ENCODE measurements around the gene MARVELD3. TPM values are rescaled to one million over a fixed set of nuclear protein-coding genes. Genes with fewer than 3 reads are reported as not detected.

The MARVELD3 gene
- total and polyA plus RNA-seq, 9 of the 15 experiments (the other 6 are each of a cell fraction or from before 2014, with no cell fraction given) = 0.03 to 0.07 (median 0.07) TPM; not detected in 6

- ChIA-PET CTCF (ENCODE audit: low intra/inter-chr PET ratio) (no interaction called here), POLR2A (interaction anchor here (0.9 kb wide), 1 partner anchor 23 kb away, joined by 4 read pairs; no protein-coding TSS in a partner anchor)
- Histone ChIP-seq H4K20me1 (replicated peaks; ENCODE audit: control insufficient read depth, insufficient read depth, low read length) (no peaks in the 10 kb centered on the region), H3K36me3 (ENCODE audit: control insufficient read depth, insufficient read depth, low read length) (peaks cover 36% of the 10 kb centered on the region; the same call in 2 of the 3 replicates), H3K9ac (ENCODE audit: insufficient read depth in 1 of 2, low read depth in 2 of 2, low read length in 2 of 2) (no peak overlapping the region), H3K4me3 (no peak overlapping the region), H3K9me1 (ENCODE audit: control insufficient read depth, insufficient read depth, low read length) (no peaks in the 10 kb centered on the region), H3K27me3 (ENCODE audit: control insufficient read depth in 2 of 2, insufficient read depth in 2 of 2, low read length in 2 of 2) (no peaks in the 10 kb centered on the region), H3K4me2 (ENCODE audit: insufficient read depth, low read length) (no peak overlapping the region), H3K27ac (ENCODE audit: extremely low read depth, low read depth, low read length) (no peak overlapping the region), H3K9me3 (replicated peaks; ENCODE audit: control insufficient read depth, insufficient read depth, low read depth, low read length) (no peaks in the 10 kb centered on the region), H3K79me2 (ENCODE audit: control insufficient read depth, insufficient read depth, low read length) (no peaks in the 10 kb centered on the region), H3K4me1 (replicated peaks in 1 of 2; ENCODE audit: control insufficient read depth in 2 of 2, insufficient read depth in 2 of 2, low read length in 2 of 2) (no peaks in the 10 kb centered on the region), H2AFZ (ENCODE audit: low read depth, low read length) (no peak overlapping the region)
- DNase-seq (ENCODE audit: extremely low read depth in 1 of 4, low spot score in 3 of 4) (no peak), FAIRE-seq (no peak), ATAC-seq (no peak)
- WGBS (ENCODE audit: insufficient coverage, low coverage, missing lambda C conversion rate) = 71% methylated on average over 6 of the region's 6 CpGs
- intact Hi-C loops (cut with micrococcal nuclease) (no loop called here), in situ Hi-C loops (cut with MboI) (no loop called here)
- BruUV-seq (replicated peaks) = no TSS peak
- no peak for TF ChIP-seq KAT7 (CRISPR knock-in tag; IDR thresholded peaks at IDR 0.05; ENCODE audit: borderline replicate concordance)
- no peak for TF ChIP-seq RBM22 (IDR thresholded peaks at IDR 0.05; ENCODE audit: low read depth, low read length, poor library complexity, severe bottlenecking)
- no peak for TF ChIP-seq GABPB1 (CRISPR knock-in tag; IDR thresholded peaks at IDR 0.05)
- TF ChIP-seq HIVEP1 (CRISPR knock-in tag; IDR thresholded peaks at IDR 0.05) = no peak
- no peak for TF ChIP-seq SMARCB1 (IDR thresholded peaks at IDR 0.05; ENCODE audit: insufficient read length, low read depth)
- no peak for TF ChIP-seq ETV1 (tag; conservative IDR thresholded peaks at IDR 0.05; ENCODE audit: low read depth)
- TF ChIP-seq POLR2H (tag; IDR thresholded peaks at IDR 0.05; ENCODE audit: low read depth) = no peak
- no peak for TF ChIP-seq FOXP1 (CRISPR knock-in tag; IDR thresholded peaks at IDR 0.05)
- no peak for TF ChIP-seq ZNF655 (CRISPR knock-in tag; IDR thresholded peaks at IDR 0.05)
- TF ChIP-seq TRIM25 (IDR thresholded peaks at IDR 0.05; ENCODE audit: borderline replicate concordance) = no peak
- TF ChIP-seq MAX (CRISPR knock-in tag; IDR thresholded peaks at IDR 0.05) = no peak
- TF ChIP-seq MTA2 (IDR thresholded peaks at IDR 0.05; ENCODE audit: low read depth) = no peak
- TF ChIP-seq GTF2F1 (IDR thresholded peaks at IDR 0.05; ENCODE audit: low read depth, low read length) = no peak
- no peak for TF ChIP-seq ZNF263 (CRISPR knock-in tag; IDR thresholded peaks at IDR 0.05; ENCODE audit: borderline replicate concordance)
Observed at GRCh38 chr16:71669926-71670536, 44.0 kb downstream of the MARVELD3 start.
